Stimulated activated CD8-positive, alpha-beta memory T cell treated with anti-CD3 and anti-CD28 coated beads, Interleukin-7, amount 100 ng/mL, for 1 hour (primary cell): ENCODE results near the gene COL4A1.
"Not testable (repeated sequence)": the region's sequence is repeated elsewhere in the genome, so short reads cannot be mapped to it uniquely, and the experiment has no call there.

ENCODE experiments used
- DNase-seq, 2 donors: peaks; one replicate each; pipeline ENCODE4 v3.0.0-alpha.2; 2020; ENCODE audit warnings: low read depth in 2 of 2

Gene COL4A1

DNA sequence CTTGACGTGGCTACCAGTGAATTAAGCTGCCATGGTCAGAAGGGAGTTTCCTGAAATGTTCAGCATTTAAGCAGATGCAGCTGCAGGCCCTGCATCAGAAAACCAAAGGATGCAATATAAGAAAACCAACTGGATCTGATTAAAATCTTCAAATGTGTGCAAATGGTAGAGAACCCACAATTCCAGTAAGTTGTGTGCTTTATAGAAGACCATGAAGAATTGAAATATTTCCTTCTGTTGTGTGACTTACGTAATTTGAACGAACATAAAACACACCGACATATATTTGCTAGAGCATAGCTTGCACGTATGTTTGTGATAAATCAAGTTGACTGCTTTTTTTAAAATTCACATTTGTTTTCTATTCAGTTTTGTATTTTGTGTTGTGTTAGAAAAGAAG, 191.4 kb downstream of the COL4A1 start:
- no peak for DNase-seq

DNA sequence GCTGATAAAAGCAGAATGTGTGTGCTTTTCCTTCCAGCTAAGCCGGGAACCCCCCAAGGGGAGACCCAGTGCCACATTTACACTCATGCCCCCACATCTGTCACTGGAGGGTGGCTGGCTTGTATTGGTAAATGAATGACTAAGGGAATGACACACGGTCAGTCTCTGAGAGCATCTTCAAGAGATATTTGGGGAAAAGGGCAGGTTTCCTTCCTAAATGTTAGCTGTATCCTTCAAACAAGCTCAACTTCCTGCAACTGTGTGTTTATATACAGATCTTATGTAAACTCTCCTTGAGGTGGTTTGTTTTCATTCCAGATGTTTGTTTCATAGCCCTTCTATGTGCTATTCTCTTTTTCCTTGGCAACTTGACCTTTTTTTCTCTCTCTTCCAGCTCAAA, 192.6 kb downstream of the COL4A1 start:
- DNase-seq = no peak

DNA sequence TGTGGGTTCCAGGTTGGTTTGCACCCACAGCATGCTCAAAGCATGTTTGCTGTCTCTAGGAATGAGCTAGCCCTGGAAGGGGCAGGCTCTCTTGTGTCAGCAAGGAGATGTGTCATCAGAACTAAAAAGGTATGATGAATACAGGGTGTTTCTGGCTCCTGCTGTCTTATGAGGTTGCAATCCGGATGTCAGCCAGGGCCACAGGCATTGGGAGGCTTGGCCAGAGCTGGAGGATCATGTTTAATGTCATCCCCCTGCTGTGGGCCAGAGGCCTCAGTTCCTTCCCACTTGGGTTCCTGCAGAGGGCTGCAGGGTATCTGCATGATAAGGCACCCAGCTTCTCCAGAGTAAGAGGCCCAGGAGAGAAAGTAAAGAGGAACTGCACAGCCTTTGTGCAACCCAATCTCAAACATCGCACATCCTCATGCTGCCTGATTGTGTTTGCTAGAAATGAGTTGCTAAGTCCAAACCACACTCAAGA, 193.6 kb downstream of the COL4A1 start:
- DNase-seq = no peak

DNA sequence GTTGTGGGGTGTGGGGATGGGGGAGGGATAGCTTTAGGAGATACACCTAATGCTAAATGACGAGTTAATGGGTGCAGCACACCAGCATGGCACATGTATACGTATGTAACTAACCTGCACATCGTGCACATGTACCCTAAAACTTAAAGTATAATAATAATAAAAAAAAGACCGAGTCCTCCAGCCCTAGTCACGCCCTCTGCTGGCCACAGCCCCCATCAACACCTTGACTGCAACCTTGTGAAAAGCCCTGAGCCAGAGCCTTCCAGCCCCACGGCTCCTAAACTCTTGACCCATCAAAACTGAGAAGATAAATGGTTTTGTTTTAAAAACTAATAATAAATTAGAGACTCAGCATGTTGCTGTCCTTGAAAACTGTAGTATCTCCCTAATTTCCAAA, 194.6 kb downstream of the COL4A1 start:
- not testable (repeated sequence) for DNase-seq

DNA sequence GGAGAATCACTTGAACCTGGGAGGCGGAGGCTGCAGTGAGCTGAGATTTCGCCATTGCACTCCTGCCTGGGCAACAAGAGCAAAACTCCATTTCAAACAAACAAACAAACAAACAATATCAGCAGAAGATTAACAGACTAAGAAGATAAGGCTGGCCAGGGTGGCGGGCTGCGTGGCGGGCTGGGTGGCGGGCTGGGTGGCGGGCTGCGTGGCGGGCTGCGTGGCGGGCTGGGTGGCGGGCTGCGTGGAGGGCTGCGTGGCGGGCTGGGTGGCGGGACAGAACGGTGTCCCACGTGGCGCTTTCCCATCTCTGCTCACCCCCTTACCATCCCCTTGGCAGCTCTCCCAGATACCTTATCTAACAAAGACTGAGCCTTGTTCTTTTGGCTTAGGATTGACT, 196.2 kb downstream of the COL4A1 start:
- DNase-seq = no peak

DNA sequence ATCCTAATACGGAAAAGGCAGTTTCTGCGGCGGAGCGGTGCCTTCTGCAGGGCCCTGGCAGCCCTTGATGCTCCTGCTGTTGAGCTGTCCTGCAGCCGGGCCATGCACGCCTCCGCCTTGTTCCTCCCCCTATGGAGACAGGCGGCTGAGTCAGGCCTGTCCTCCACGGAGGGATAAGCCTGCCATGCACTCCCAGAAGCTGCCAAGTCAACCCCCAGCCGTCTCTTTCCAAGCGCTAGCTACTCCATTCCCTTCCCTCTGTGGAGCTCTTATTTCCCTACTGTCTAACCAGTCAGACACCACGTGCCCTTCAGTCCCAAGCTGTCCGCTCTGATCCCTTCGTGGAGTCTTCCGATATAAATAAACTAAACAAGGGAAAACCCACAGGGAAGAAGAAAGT, 197.0 kb downstream of the COL4A1 start:
- no peak for DNase-seq

DNA sequence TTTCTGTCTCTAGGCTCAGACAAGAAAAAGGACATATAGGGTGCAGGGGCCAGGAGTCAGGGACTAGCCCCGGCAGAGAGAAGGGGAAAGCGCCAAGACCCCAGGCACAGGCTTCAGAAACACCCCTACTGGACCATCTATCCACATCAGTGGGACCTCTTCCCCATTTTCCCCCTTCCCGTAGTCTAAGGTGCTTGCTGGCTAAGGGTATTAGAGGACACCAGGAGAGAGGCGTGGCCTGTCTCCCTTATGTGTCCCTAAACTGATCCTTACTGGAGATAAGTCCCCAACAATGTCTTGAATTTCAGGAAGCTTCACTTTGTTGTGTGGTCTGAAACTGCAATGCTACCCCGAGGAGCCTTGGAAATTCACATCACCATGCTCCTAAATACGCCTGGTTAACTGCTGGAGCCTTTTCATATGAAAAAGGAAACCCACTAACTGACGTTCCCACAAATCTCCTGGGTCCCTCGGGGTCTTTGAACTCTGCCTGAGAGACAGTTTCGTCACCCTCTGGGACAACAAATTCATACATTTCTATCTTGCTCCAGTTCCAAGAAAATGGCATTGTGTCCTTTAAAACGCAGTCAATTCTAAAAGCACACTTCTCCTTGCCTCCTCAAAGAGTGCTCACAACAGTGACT, 197.7 kb downstream of the COL4A1 start:
- no peak for DNase-seq

DNA sequence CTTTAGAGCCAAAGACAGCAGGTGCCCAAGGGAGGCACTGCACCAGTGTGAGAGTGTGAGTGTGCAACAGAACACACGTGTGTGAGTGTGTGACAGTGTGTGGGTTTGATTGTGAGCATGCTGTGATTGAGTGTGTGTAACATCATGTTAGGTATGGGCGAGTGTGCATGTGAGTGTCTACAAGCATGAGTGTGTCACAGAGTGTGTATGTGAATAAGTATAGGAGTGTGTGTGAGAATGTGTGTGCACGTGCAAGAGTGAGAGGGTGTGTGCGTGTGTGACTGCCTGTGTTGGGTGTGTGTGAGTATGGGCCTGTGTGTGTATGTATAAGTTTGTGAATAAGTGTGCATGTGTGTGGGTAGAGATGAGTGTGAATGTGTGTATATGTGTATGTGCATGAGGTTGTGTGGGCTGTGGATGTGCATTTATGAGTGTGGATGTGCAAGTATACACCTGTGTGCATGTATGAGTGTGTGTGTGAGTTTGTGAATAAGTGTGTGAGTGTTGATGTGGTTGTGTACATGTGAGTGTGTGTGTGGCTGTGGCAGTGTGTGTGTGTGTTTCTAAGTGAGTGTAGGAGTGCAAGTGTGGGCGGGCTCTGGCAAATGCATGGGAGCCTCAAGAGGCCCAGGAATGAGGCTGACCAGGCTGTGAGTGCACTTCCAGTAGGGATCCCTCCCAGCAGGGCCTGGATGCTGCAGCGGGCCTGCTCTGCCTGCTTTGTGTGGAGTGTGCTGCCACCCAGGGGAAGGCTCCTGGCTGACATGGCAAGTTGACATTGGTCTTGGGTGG, 198.4 kb downstream of the COL4A1 start:
- DNase-seq = no peak

DNA sequence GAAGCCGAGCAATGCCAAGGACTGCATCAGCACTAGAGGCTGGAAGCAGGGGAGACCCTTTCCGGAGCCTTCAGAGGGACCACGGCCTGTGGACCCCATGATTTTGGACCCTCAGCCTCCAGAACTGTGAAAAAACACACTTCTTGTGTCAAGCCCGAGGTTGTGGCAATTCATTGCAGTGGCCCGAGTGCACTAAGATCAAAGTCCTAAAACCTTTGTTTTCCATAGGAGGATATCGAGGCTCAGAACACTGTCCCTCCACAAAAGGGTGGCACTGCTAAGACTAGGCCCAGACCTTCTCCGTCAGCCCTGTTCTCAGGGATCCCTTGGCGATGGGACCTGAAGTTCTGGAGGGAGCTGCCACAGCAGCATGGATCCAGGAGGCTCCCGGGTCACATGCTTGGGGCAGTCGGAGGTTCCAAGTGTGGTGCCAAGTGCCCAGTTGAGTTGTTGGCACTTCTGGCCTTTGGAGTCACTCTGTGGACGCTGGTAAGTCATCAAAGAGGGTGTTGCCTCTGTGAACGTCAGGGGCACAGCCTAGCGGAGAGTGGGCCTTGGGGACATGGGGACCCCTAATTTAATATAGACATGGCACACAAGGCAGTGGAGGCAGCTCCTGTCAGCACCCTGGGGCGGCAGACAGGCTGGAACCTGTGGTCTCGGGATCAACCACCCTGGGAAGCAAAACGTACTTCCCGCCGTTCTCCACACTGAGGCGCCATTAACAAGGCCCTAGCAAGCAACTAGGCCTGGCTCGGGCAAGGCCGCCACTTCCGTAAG, 199.2 kb downstream of the COL4A1 start:
- no peak for DNase-seq

DNA sequence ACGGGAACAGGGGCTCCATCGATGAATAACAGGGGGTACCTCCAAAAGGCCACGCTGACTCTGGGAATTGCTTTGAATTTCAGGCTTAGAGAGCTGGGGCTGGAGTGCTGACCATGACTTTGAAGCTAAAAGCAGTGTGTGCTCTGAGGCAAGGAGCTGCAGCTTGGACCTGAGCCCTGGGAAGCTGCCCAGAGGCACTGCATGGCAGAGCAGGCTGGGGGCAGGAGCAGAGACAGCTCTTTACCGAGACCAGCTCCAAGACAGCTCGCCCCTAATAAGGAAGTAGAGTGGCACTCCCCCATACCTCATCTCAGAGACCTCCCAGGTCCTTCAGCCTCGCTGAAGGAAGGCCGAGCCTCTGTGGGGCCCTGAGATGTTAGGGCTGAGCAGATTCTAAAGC, 200.2 kb downstream of the COL4A1 start:
- no peak for DNase-seq

DNA sequence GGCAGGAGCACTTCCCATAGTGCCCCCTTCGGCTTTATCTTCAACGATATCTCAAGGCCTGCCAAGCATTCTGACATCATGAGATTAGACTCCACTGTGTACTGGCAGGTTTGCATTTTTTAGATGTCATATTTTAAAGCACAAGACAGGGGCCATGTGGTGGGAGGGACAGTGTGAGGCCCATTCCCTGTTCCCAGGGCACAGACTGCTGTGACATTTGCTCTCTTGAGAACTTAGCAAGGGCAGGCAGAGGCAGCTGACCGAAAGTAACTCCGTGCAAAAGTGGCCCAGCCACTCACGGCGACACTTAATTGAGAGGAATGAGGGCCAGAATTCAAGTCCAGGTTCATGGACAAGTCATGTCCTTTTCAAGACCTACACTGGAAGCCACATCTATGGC, 201.8 kb downstream of the COL4A1 start:
- no peak for DNase-seq

DNA sequence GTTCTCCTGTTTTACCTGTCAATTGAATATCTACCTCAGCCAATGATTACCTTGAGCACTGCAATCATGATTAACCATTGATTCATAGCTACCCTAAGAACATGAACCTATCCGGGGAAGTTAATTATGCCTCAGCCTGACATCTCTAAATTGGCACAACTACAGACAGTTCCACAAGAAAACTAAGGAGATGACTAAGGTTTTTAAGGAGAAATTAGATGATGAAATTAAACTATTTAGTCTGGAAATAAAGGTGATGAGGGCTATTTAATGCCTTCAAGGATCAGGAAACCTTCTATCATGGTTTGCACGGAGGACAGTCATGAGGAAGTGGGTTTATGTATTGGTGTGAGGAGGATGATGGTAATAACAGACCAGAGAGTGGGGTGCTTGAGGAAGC, 203.4 kb downstream of the COL4A1 start:
- DNase-seq = no peak

DNA sequence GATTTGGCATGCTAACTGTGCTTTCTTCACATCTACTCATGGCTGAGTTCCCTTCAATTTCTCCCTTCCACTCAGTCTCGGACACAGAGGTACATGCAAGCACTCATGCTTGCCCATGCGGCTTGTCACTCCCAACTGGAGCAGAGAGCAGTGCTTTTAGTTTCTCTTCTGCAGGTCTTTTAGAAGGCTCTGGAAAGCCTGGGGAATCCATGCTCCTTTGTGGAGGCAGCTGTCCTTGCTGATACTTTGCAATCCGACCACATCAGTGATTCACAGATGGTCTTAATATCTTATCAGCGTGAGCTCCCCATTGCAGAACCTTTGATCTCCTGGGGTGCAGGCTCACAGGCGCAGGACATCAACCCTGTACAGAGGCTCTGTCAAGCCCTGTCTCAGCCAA, 203.9 kb downstream of the COL4A1 start:
- no peak for DNase-seq

DNA sequence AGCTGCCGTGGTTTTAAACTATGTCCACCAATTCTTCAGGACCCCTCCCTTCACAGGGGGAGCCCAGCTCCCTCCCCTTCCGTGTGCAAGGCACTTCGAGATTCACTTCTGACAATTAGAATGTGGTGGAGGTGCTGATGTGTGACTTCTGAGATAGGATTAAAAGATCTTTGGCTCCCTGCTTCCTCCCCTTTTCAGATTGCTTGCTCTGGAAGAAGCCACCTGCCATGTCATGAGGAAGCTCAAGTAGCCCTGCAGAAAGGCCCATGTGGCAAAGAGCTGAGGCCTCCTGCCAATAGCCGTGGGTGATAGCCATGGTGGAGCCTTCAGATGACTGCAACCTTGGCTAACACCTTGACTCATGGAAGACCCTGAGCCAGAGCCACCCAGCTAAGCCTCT, 204.9 kb downstream of the COL4A1 start:
- DNase-seq = no peak

DNA sequence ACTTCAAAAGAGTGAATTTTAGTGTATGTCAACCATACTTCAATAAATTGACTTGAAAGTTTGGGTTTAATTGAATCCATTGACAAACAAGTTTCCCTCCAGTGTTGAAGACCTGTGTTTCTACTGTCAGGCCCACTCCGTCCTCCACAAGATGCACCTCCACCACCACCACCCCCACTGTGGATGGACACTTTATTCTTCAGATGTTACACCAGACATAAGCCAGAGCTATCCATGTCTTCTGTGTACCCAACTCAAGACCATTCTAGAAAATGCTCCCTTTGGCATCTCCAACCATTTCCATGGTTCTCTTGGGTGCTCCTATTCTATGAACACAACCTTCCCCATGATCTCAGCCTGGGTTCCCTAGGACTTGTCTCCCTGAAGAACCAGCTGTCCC, 207.0 kb downstream of the COL4A1 start:
- DNase-seq = no peak
